H9 (cell line): Measurements from ENCODE around the gene CEP85L. TPM values are rescaled to one million over a fixed set of nuclear protein-coding genes. Genes with fewer than 3 reads are reported as not detected.

Source experiments
- DNase-seq: peaks from one replicate; pipeline ENCODE4 v3.0.0-alpha.2; 2017
- H2AFZ ChIP-seq: one replicate; pipeline ENCODE4 v1.6.1; 2013; ENCODE audit warnings: mild to moderate bottlenecking, low read length, control low read depth, moderate library complexity
- H2AK5ac ChIP-seq: 2 replicates; pipeline ENCODE4 v1.6.1; 2013; ENCODE audit warnings: low read length, control low read depth, mixed read lengths; ENCODE audit not compliant: insufficient read length
- H2BK120ac ChIP-seq: one replicate; pipeline ENCODE4 v1.6.1; 2013; ENCODE audit warnings: low read depth, mild to moderate bottlenecking, low read length, control low read depth, inconsistent platforms; ENCODE audit not compliant: poor library complexity, severe bottlenecking
- H2BK12ac ChIP-seq: 2 replicates; pipeline ENCODE4 v1.6.1; 2013; ENCODE audit warnings: low read length, control low read depth, mixed read lengths, low read depth; ENCODE audit not compliant: insufficient read length
- H2BK15ac ChIP-seq: 2 replicates; pipeline ENCODE4 v1.6.1; 2013; ENCODE audit warnings: low read depth, low read length, control low read depth
- H2BK20ac ChIP-seq: one replicate; pipeline ENCODE4 v1.6.1; 2013; ENCODE audit warnings: low read depth, mild to moderate bottlenecking, low read length, control low read depth, inconsistent platforms; ENCODE audit not compliant: poor library complexity, severe bottlenecking
- H2BK5ac ChIP-seq: 2 replicates; pipeline ENCODE4 v1.6.1; 2013; ENCODE audit warnings: low read length, control low read depth, mixed read lengths; ENCODE audit not compliant: insufficient read length
- H3K14ac ChIP-seq: 2 replicates; pipeline ENCODE4 v1.6.1; 2013; ENCODE audit warnings: low read length, control low read depth; ENCODE audit not compliant: insufficient read depth
- H3K18ac ChIP-seq: 2 replicates; pipeline ENCODE4 v1.6.1; 2013; ENCODE audit warnings: low read depth, mild to moderate bottlenecking, mixed read lengths, low read length, control low read depth; ENCODE audit not compliant: insufficient read length
- H3K23ac ChIP-seq: 2 replicates; pipeline ENCODE4 v1.6.1; 2013; ENCODE audit warnings: low read length, control low read depth, mixed read lengths, low read depth; ENCODE audit not compliant: insufficient read length
- H3K23me2 ChIP-seq: 2 replicates; pipeline ENCODE4 v1.6.1; 2013; ENCODE audit warnings: low read depth, mild to moderate bottlenecking, mixed read lengths, low read length, control low read depth; ENCODE audit not compliant: insufficient read length, poor library complexity, severe bottlenecking
- H3K27ac ChIP-seq: 2 replicates; pipeline ENCODE4 v1.5.1; 2013; ENCODE audit warnings: low read length, control low read depth, mixed read lengths, low read depth; ENCODE audit not compliant: insufficient read length
- H3K27me3 ChIP-seq: 2 replicates; pipeline ENCODE4 v1.6.1; 2013; ENCODE audit warnings: low read length, control low read depth, inconsistent platforms; ENCODE audit not compliant: insufficient read depth
- H3K4ac ChIP-seq: 2 replicates; pipeline ENCODE4 v1.6.1; 2013; ENCODE audit warnings: low read depth, mild to moderate bottlenecking, control low read depth, inconsistent platforms, low read length, moderate library complexity
- H3K4me1 ChIP-seq: 2 replicates; pipeline ENCODE4 v1.6.1; 2013; ENCODE audit warnings: low read length, control low read depth, inconsistent platforms; ENCODE audit not compliant: insufficient read depth
- H3K4me2 ChIP-seq: 2 replicates; pipeline ENCODE4 v1.6.1; 2013; ENCODE audit warnings: low read length, control low read depth, mixed read lengths; ENCODE audit not compliant: insufficient read length, insufficient read depth
- H3K56ac ChIP-seq: 2 replicates; pipeline ENCODE4 v1.6.1; 2013; ENCODE audit warnings: low read depth, mild to moderate bottlenecking, mixed read lengths, low read length, control low read depth; ENCODE audit not compliant: insufficient read length
- H3K79me1 ChIP-seq: 2 replicates; pipeline ENCODE4 v1.6.1; 2013; ENCODE audit warnings: low read depth, mild to moderate bottlenecking, moderate library complexity, low read length, control low read depth, inconsistent platforms; ENCODE audit not compliant: insufficient read depth, poor library complexity, severe bottlenecking
- H3K79me2 ChIP-seq: 2 replicates; pipeline ENCODE4 v1.6.1; 2013; ENCODE audit warnings: low read length, control low read depth, inconsistent platforms; ENCODE audit not compliant: insufficient read depth
- H3K9ac ChIP-seq: 2 replicates; pipeline ENCODE4 v1.6.1; 2013; ENCODE audit warnings: low read length, control low read depth, mixed read lengths; ENCODE audit not compliant: insufficient read length; ENCODE audit errors: extremely low read depth
- H3K9me3 ChIP-seq: one replicate; pipeline ENCODE4 v1.6.1; 2013; ENCODE audit warnings: low read depth, low read length, inconsistent platforms; ENCODE audit not compliant: control insufficient read depth
- H3T11ph ChIP-seq: one replicate; pipeline ENCODE4 v1.6.1; 2013; ENCODE audit warnings: mild to moderate bottlenecking, low read length, control low read depth, inconsistent platforms
- H4K20me1 ChIP-seq: one replicate; pipeline ENCODE4 v1.6.1; 2013; ENCODE audit not compliant: control insufficient read depth, insufficient read length, insufficient read depth
- H4K5ac ChIP-seq: 2 replicates; pipeline ENCODE4 v1.6.1; 2013; ENCODE audit warnings: low read depth, mild to moderate bottlenecking, mixed read lengths, low read length, control low read depth; ENCODE audit not compliant: insufficient read length
- H4K8ac ChIP-seq: replicated peaks from 2 replicates; pipeline ENCODE4 v1.6.1; 2013; ENCODE audit warnings: low read length, control low read depth, mixed read lengths, low read depth; ENCODE audit not compliant: insufficient read length
- H4K91ac ChIP-seq: 2 replicates; pipeline ENCODE4 v1.6.1; 2013; ENCODE audit warnings: low read depth, mild to moderate bottlenecking, moderate library complexity, mixed read lengths, low read length, control low read depth; ENCODE audit not compliant: insufficient read length
- H3K27ac Mint-ChIP-seq, 3 experiments: 2 replicates in 2 of 3; 3 replicates in 1 of 3; pipeline ENCODE4 v1.8.0; 2020 to 2021; ENCODE audit warnings: mixed read lengths in 3 of 3, mild to moderate bottlenecking in 1 of 3, moderate library complexity in 1 of 3
- H3K27me3 Mint-ChIP-seq: 2 replicates; pipeline ENCODE4 v1.8.0; 2021; ENCODE audit warnings: low read depth, mild to moderate bottlenecking, moderate library complexity, mixed read lengths
- H3K36me3 Mint-ChIP-seq, 3 experiments: 2 replicates in 2 of 3; 3 replicates in 1 of 3; pipeline ENCODE4 v1.8.0; 2020 to 2021; ENCODE audit warnings: low read depth in 3 of 3, mixed read lengths in 3 of 3; ENCODE audit not compliant: insufficient read depth in 1 of 3
- H3K4me1 Mint-ChIP-seq, 2 experiments: 2 replicates each; pipeline ENCODE4 v1.8.0; 2020; ENCODE audit warnings: mixed read lengths in 2 of 2
- H3K4me3 Mint-ChIP-seq, 2 experiments: 2 replicates in 1 of 2; 3 replicates in 1 of 2; pipeline ENCODE4 v1.8.0; 2020 to 2021; ENCODE audit warnings: mild to moderate bottlenecking in 2 of 2, mixed read lengths in 2 of 2, moderate library complexity in 1 of 2
- H3K9me3 Mint-ChIP-seq, 2 experiments: 2 replicates in 1 of 2; 3 replicates in 1 of 2; pipeline ENCODE4 v1.8.0; 2020; ENCODE audit warnings: mild to moderate bottlenecking in 2 of 2, mixed read lengths in 2 of 2, moderate library complexity in 1 of 2
- CTCF ChIP-seq: fragments of 200-600 bp; sonication (generic); conservative IDR thresholded peaks from 3 replicates; pipeline ENCODE4 v1.8.0; 2021; ENCODE audit warnings: antibody characterized with exemption, mild to moderate bottlenecking
- WGBS: extraction: QIAGEN DNeasy Blood & Tissue Kit; methylation state at CpG from one replicate; pipeline ENCODE4 v1.1.7; 2013; ENCODE audit warnings: missing lambda C conversion rate, low lambda C conversion rate, mixed read lengths; ENCODE audit not compliant: insufficient read length; ENCODE audit errors: extremely low coverage; 5-methylcytosine and 5-hydroxymethylcytosine counted together
- total RNA-seq: library from RNA; stranded (reverse); gene quantifications from 2 replicates; pipeline ENCODE4 v1.2.1, GENCODE V29; 2021

Gene CEP85L
- total RNA-seq, 1 experiment from 2014 or later: 3.8 TPM

GRCh38 chr6:118700531-118700930 is 49.1 kb upstream of the CEP85L start:
- no peak overlapping the region for H3K14ac ChIP-seq
- H3T11ph ChIP-seq: no peak overlapping the region
- H3K27me3 ChIP-seq: no peaks in the 10 kb centered on the region
- no peak for DNase-seq
- H3K23ac ChIP-seq: no peak overlapping the region
- no peak overlapping the region for H2BK15ac ChIP-seq
- Mint-ChIP-seq H3K9me3 (no peaks in the 10 kb centered on the region), H3K27me3 (no peaks in the 10 kb centered on the region), H3K27ac (no peak overlapping the region), H3K36me3 (no peaks in the 10 kb centered on the region), H3K4me3 (no peak overlapping the region), H3K4me1 (peaks cover 8 to 9% of the 10 kb centered on the region in 2 experiments)
- H3K56ac ChIP-seq: no peak overlapping the region
- no peak overlapping the region for H2AK5ac ChIP-seq
- H2BK20ac ChIP-seq: no peak overlapping the region
- H2BK120ac ChIP-seq: no peak overlapping the region
- H3K23me2 ChIP-seq: no peaks in the 10 kb centered on the region
- H3K4ac ChIP-seq: no peak overlapping the region
- H3K4me1 ChIP-seq: peaks cover 6% of the 10 kb centered on the region; the same call in 1 of the 2 replicates
- no peak overlapping the region for H4K5ac ChIP-seq
- no peak for TF ChIP-seq CTCF
- no peak overlapping the region for H3K27ac ChIP-seq
- H4K20me1 ChIP-seq: no peaks in the 10 kb centered on the region
- no peak overlapping the region for H3K4me2 ChIP-seq
- no peak overlapping the region for H3K9ac ChIP-seq
- H3K9me3 ChIP-seq: no peaks in the 10 kb centered on the region
- no peak overlapping the region for H4K91ac ChIP-seq
- no peaks in the 10 kb centered on the region for H3K79me2 ChIP-seq
- H2AFZ ChIP-seq: no peak overlapping the region
- H4K8ac ChIP-seq: no peak overlapping the region
- H3K79me1 ChIP-seq: no peaks in the 10 kb centered on the region
- H3K18ac ChIP-seq: no peak overlapping the region
- H2BK12ac ChIP-seq: no peak overlapping the region
- no peak overlapping the region for H2BK5ac ChIP-seq
- WGBS: no CpG with 5 or more reads among the region's 2 CpGs
